HCT116 (cell line): Measurements from ENCODE around the gene NNT. TPM values are rescaled to one million over a fixed set of nuclear protein-coding genes. Genes with fewer than 3 reads are reported as not detected.

Experiments used
- ATAC-seq: fragments of 200-7000 bp; cut with Tn5 transposase; 2 replicates; pipeline ENCODE4 v1.9.1; 2020; ENCODE audit warnings: mild to moderate bottlenecking, moderate library complexity
- BruUV-seq: library from RNA; stranded (reverse); fragments of 400-500 nt; replicated peaks from 2 replicates; lab custom pipeline; 2021; lab: Mats Ljungman, UMichigan
- CTCF ChIA-PET: fragments of 300-600 bp; sonication (Branson Sonifier 250); formaldehyde crosslinking; loops from one replicate; lab custom pipeline; 2021; ENCODE audit warnings: antibody characterized with exemption; lab: Charles Lee
- POLR2A ChIA-PET: fragments of 300-600, 350-600 bp; sonication (Branson Sonifier 250); formaldehyde crosslinking; loops from one replicate; lab custom pipeline; 2021; ENCODE audit warnings: antibody characterized with exemption; lab: Charles Lee
- RAD21 ChIA-PET, 2 experiments: fragments of 300-600 bp; sonication (Branson Sonifier 250); formaldehyde crosslinking; loops; one replicate each; lab custom pipeline; 2023; ENCODE audit warnings: low total read pairs in 2 of 2; ENCODE audit not compliant: uncharacterized antibody in 2 of 2, unreplicated experiment in 2 of 2, low non-redundant PET in 1 of 2; lab: Charles Lee
- DNase-seq: peaks from one replicate; pipeline ENCODE4 v3.0.0-alpha.2; 2010; ENCODE audit warnings: low read depth, low spot score
- H2AFZ ChIP-seq: fragments of 200-600 bp; shearing (Covaris generic), sonication (generic); 2 replicates; pipeline ENCODE4 v1.6.1; 2017; ENCODE audit warnings: low read depth, mixed run types, mixed read lengths, antibody characterized with exemption, low read length; ENCODE audit not compliant: poor library complexity, severe bottlenecking
- H3K27ac ChIP-seq: 2 replicates; pipeline ENCODE4 v1.5.1; 2012; ENCODE audit warnings: low read depth, low read length
- H3K27me3 ChIP-seq: fragments of 200-600 bp; sonication (generic); 2 replicates; pipeline ENCODE4 v1.6.1; 2016; ENCODE audit warnings: mixed run types, low read length, mixed read lengths; ENCODE audit not compliant: insufficient read depth
- H3K36me3 ChIP-seq, 2 experiments: fragments of 200-500 bp in 1 of 2; fragments of 200-600 bp in 1 of 2; sonication (Bioruptor generic) in 1 of 2; sonication (generic) in 1 of 2; 2 replicates each; pipeline versions ENCODE4 v1.5.1 to v1.6.1; 2014 to 2016; ENCODE audit warnings: low read length in 2 of 2, inconsistent platforms in 1 of 2, mixed read lengths in 1 of 2, mixed run types in 1 of 2; ENCODE audit not compliant: insufficient read depth in 2 of 2, control insufficient read depth in 1 of 2
- H3K4me1 ChIP-seq, 2 experiments: fragments of 200-600 bp in 1 of 2; sonication (generic) in 1 of 2; 2 replicates each; pipeline versions ENCODE4 v1.5.1 to v1.6.1; 2012 to 2017; ENCODE audit warnings: low read length in 2 of 2, inconsistent platforms in 1 of 2, mild to moderate bottlenecking in 1 of 2, mixed read lengths in 1 of 2, mixed run types in 1 of 2, moderate library complexity in 1 of 2; ENCODE audit not compliant: insufficient read depth in 2 of 2, control insufficient read depth in 1 of 2
- H3K4me2 ChIP-seq: fragments of 200-600 bp; sonication (generic); 2 replicates; pipeline ENCODE4 v1.6.1; 2017; ENCODE audit warnings: mixed run types, low read length, mixed read lengths
- H3K4me3 ChIP-seq, 2 experiments: fragments of 200-600 bp in 1 of 2; sonication (generic) in 1 of 2; replicated peaks in 1 of 2; 2 replicates each; pipeline ENCODE4 v1.5.1; 2011 to 2016; ENCODE audit warnings: low read length in 2 of 2, control low read depth in 1 of 2, low read depth in 1 of 2, mild to moderate bottlenecking in 1 of 2, mixed read lengths in 1 of 2, mixed run types in 1 of 2
- H3K79me2 ChIP-seq: fragments of 200-600 bp; sonication (generic); 2 replicates; pipeline ENCODE4 v1.6.1; 2017; ENCODE audit warnings: mild to moderate bottlenecking, mixed run types, low read length, moderate library complexity, mixed read lengths; ENCODE audit not compliant: insufficient read depth
- H3K9ac ChIP-seq: fragments of 200-600 bp; sonication (generic); 2 replicates; pipeline ENCODE4 v1.6.1; 2016; ENCODE audit warnings: low read length, mixed read lengths
- H3K9me2 ChIP-seq: fragments of 200-600 bp; sonication (generic), shearing (Covaris generic); 2 replicates; pipeline ENCODE4 v1.6.1; 2017; ENCODE audit warnings: mixed run types, mild to moderate bottlenecking, moderate library complexity; ENCODE audit not compliant: insufficient read depth
- H3K9me3 ChIP-seq, 2 experiments: fragments of 200-500 bp in 1 of 2; fragments of 200-600 bp in 1 of 2; sonication (Bioruptor generic) in 1 of 2; sonication (generic) in 1 of 2; 2 replicates each; pipeline ENCODE4 v1.6.1; 2014 to 2017; ENCODE audit warnings: low read length in 2 of 2, mixed read lengths in 2 of 2, inconsistent platforms in 1 of 2, low read depth in 1 of 2, mild to moderate bottlenecking in 1 of 2, mixed run types in 1 of 2, moderate library complexity in 1 of 2; ENCODE audit not compliant: control insufficient read depth in 1 of 2, insufficient read depth in 1 of 2
- H4K20me1 ChIP-seq: fragments of 200-600 bp; sonication (generic), shearing (Covaris generic); 2 replicates; pipeline ENCODE4 v1.6.1; 2017; ENCODE audit warnings: mixed run types, mild to moderate bottlenecking, moderate library complexity; ENCODE audit not compliant: insufficient read depth
- CBX3 ChIP-seq: IDR thresholded peaks from 2 replicates; pipeline ENCODE4 v1.6.1; 2012; ENCODE audit warnings: low read depth
- EGR1 ChIP-seq: IDR thresholded peaks from 2 replicates; pipeline ENCODE4 v1.6.1; 2012; ENCODE audit warnings: low read depth
- ELF1 ChIP-seq: IDR thresholded peaks from 2 replicates; pipeline ENCODE4 v1.6.1; 2012; ENCODE audit warnings: low read depth, borderline replicate concordance
- EZH2phosphoT487 ChIP-seq: fragments of 200-600 bp; IDR thresholded peaks from 2 replicates; pipeline ENCODE4 v1.6.1; 2018; ENCODE audit warnings: antibody characterized with exemption, borderline replicate concordance
- FOSL1 ChIP-seq: IDR thresholded peaks from 2 replicates; pipeline ENCODE4 v1.6.1; 2012; ENCODE audit warnings: low read depth
- JUND ChIP-seq: IDR thresholded peaks from 2 replicates; pipeline ENCODE4 v1.6.1; 2012
- RAD21 ChIP-seq: IDR thresholded peaks from 2 replicates; pipeline ENCODE4 v1.6.1; 2012; ENCODE audit warnings: low read depth, mild to moderate bottlenecking
- SP1 ChIP-seq: IDR thresholded peaks from 2 replicates; pipeline ENCODE4 v1.6.1; 2012; ENCODE audit warnings: low read depth
- SRF ChIP-seq: IDR thresholded peaks from 2 replicates; pipeline ENCODE4 v1.6.1; 2012; ENCODE audit warnings: low read depth
- TCF7L2 ChIP-seq: IDR thresholded peaks from 2 replicates; pipeline ENCODE4 v1.7.0; 2011; ENCODE audit warnings: borderline replicate concordance, inconsistent platforms; ENCODE audit not compliant: insufficient read depth, insufficient read length; ENCODE audit errors: extremely low read depth
- YY1 ChIP-seq: IDR thresholded peaks from 2 replicates; pipeline ENCODE4 v1.6.1; 2011; ENCODE audit warnings: low read length, low read depth, moderate library complexity, mild to moderate bottlenecking; ENCODE audit not compliant: insufficient replicate concordance; ENCODE audit errors: extremely low read depth
- ZFX ChIP-seq: fragments of 450-650 bp; IDR thresholded peaks from 2 replicates; pipeline ENCODE4 v1.6.1; 2017
- intact Hi-C: fragments of 100-400 bp; cut with micrococcal nuclease; formaldehyde crosslinking; loops from 2 replicates; pipeline ENCODE4 v1.10.0; 2022
- total RNA-seq: library from RNA; stranded (reverse); gene quantifications from one replicate; pipeline ENCODE4 v1.2.1, GENCODE V29; 2021; ENCODE audit not compliant: unreplicated experiment
- TF ChIP-seq, protein P1 (sequence below): IDR thresholded peaks from 2 replicates; pipeline ENCODE4 v1.6.1; 2012
- TF ChIP-seq, protein P2 (sequence below): IDR thresholded peaks from 2 replicates; pipeline ENCODE4 v1.6.1; 2011; ENCODE audit warnings: mild to moderate bottlenecking, low read length, moderate library complexity; ENCODE audit not compliant: insufficient replicate concordance; ENCODE audit errors: extremely low read depth
- TF ChIP-seq, protein P3 (sequence below), 3 experiments: fragments of 200-600 bp in 1 of 3; sonication (generic) in 1 of 3; IDR thresholded peaks in 2 of 3; conservative IDR thresholded peaks in 1 of 3; 2 replicates each; pipeline ENCODE4 v1.5.1; 2012 to 2017; ENCODE audit warnings: low read depth in 2 of 3, low read length in 2 of 3, antibody characterized with exemption in 1 of 3, borderline replicate concordance in 1 of 3, control low read depth in 1 of 3, mild to moderate bottlenecking in 1 of 3, mixed read lengths in 1 of 3, mixed run types in 1 of 3, moderate library complexity in 1 of 3; ENCODE audit not compliant: insufficient read depth in 1 of 3

The NNT gene
- total RNA-seq, 1 experiment from 2014 or later = 0.32 TPM

DNA sequence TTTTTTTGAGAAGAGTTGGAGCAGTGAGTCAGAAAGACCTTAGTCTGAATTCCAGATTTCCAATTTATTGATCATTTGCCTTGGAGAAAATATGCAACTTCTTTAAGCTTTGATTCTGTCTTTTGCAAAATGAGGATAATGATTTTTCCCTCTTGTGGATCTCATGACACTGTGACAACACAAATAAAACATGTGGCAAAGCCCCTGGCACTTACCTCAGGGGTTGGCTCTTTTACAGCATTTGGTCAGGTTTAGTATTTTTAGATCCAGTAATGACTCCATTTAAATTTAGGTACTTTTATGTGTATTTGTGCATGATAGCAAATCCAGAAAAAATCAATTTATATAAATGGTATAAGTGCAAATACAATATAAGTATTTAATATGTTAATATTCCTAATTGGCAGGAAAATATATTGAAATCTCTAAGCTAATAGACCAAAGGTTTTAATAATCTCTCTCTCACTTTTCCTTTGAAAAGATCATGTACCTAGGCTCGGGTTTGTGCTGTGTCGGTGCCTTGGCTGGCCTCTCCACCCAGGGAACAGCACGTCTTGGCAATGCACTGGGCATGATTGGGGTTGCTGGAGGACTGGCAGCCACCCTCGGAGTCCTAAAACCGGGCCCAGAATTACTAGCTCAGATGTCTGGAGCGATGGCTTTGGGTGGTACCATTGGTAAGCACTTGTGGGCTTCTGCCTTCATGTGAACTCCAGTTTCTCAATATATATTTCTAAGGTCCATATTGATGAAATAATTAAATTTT is 49.7 kb downstream of the NNT start:
- DNase-seq (no peak), ATAC-seq (no peak)
- RAD21 ChIA-PET = no interaction called here
- Histone ChIP-seq H3K79me2 (no peaks in the 10 kb centered on the region), H3K36me3 (no peaks in the 10 kb centered on the region), H3K9me3 (no peaks in the 10 kb centered on the region), H3K4me2 (no peak overlapping the region), H3K4me1 (no peaks in the 10 kb centered on the region), H3K9ac (no peak overlapping the region), H3K9me2 (no peaks in the 10 kb centered on the region), H3K27ac (no peak overlapping the region), H3K27me3 (no peaks in the 10 kb centered on the region), H3K4me3 (no peak overlapping the region), H4K20me1 (no peaks in the 10 kb centered on the region), H2AFZ (no peak overlapping the region)
- TF ChIP-seq CBX3 (no peak), EGR1 (no peak), RAD21 (no peak)
- TF ChIP-seq, protein P1, sequence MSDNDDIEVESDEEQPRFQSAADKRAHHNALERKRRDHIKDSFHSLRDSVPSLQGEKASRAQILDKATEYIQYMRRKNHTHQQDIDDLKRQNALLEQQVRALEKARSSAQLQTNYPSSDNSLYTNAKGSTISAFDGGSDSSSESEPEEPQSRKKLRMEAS = no peak
- CTCF ChIA-PET = interaction anchor here (4.3 kb wide), 1 partner anchor 22 kb away, joined by 14 read pairs; no protein-coding TSS in a partner anchor
- intact Hi-C loops = no loop called here
- POLR2A ChIA-PET = no interaction called here
- no TSS peak for BruUV-seq

DNA sequence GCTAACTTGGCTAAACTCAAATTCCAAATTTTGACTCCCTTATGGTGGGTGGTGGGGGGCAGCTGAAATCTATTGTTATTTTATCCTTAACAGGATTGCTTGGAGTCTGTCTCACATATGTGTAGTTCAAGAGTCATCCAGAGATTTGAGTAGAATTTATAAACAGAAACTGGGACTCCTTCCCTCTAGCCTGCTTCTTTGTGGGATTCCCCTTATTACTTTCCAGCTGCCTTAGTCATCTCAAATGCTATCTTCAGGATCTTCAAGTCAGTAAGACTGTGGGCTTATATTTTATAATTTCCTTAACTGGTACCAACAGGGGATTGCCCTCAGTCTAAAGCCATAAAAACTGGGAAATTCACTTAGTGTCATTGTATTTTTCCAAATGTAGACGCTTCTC is 55.5 kb downstream of the NNT start:
- no peak overlapping the region for H3K4me2 ChIP-seq
- RAD21 ChIA-PET = no interaction called here
- no peak overlapping the region for H3K27ac ChIP-seq
- H4K20me1 ChIP-seq = no peaks in the 10 kb centered on the region
- no peak overlapping the region for H2AFZ ChIP-seq
- POLR2A ChIA-PET = no interaction called here
- no peaks in the 10 kb centered on the region for H3K27me3 ChIP-seq
- no TSS peak for BruUV-seq
- DNase-seq (no peak), ATAC-seq (no peak)
- H3K4me1 ChIP-seq = no peaks in the 10 kb centered on the region
- H3K9me2 ChIP-seq = no peaks in the 10 kb centered on the region
- no peaks in the 10 kb centered on the region for H3K9me3 ChIP-seq
- no peak overlapping the region for H3K9ac ChIP-seq
- no peaks in the 10 kb centered on the region for H3K79me2 ChIP-seq
- H3K4me3 ChIP-seq = no peak overlapping the region
- H3K36me3 ChIP-seq = no peaks in the 10 kb centered on the region
- intact Hi-C loops = no loop called here
- CTCF ChIA-PET = no interaction called here
- TF ChIP-seq TCF7L2 = no peak
- TF ChIP-seq, protein P2, sequence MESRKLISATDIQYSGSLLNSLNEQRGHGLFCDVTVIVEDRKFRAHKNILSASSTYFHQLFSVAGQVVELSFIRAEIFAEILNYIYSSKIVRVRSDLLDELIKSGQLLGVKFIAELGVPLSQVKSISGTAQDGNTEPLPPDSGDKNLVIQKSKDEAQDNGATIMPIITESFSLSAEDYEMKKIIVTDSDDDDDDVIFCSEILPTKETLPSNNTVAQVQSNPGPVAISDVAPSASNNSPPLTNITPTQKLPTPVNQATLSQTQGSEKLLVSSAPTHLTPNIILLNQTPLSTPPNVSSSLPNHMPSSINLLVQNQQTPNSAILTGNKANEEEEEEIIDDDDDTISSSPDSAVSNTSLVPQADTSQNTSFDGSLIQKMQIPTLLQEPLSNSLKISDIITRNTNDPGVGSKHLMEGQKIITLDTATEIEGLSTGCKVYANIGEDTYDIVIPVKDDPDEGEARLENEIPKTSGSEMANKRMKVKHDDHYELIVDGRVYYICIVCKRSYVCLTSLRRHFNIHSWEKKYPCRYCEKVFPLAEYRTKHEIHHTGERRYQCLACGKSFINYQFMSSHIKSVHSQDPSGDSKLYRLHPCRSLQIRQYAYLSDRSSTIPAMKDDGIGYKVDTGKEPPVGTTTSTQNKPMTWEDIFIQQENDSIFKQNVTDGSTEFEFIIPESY = no peak
- TF ChIP-seq SP1 = no peak
- TF ChIP-seq JUND = no peak
- TF ChIP-seq FOSL1 = no peak
- TF ChIP-seq YY1 = no peak
- no peak for TF ChIP-seq CBX3
- TF ChIP-seq EGR1 = no peak
- TF ChIP-seq, protein P1 = no peak
- TF ChIP-seq SRF = no peak
- TF ChIP-seq RAD21 = no peak
- no peak for TF ChIP-seq EZH2phosphoT487
- TF ChIP-seq, protein P3, sequence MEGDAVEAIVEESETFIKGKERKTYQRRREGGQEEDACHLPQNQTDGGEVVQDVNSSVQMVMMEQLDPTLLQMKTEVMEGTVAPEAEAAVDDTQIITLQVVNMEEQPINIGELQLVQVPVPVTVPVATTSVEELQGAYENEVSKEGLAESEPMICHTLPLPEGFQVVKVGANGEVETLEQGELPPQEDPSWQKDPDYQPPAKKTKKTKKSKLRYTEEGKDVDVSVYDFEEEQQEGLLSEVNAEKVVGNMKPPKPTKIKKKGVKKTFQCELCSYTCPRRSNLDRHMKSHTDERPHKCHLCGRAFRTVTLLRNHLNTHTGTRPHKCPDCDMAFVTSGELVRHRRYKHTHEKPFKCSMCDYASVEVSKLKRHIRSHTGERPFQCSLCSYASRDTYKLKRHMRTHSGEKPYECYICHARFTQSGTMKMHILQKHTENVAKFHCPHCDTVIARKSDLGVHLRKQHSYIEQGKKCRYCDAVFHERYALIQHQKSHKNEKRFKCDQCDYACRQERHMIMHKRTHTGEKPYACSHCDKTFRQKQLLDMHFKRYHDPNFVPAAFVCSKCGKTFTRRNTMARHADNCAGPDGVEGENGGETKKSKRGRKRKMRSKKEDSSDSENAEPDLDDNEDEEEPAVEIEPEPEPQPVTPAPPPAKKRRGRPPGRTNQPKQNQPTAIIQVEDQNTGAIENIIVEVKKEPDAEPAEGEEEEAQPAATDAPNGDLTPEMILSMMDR (IDR thresholded peaks at IDR 0.05 in 2 of 3, conservative IDR thresholded peaks at IDR 0.05 in 1 of 3; ENCODE audit: borderline replicate concordance in 1 of 3, insufficient read depth in 1 of 3, low read depth in 2 of 3, low read length in 2 of 3) = no peak
- no peak for TF ChIP-seq ZFX
- no peak for TF ChIP-seq ELF1
